Ovary (tissue), 3 donors: ENCODE measurements around the gene TP73.

ENCODE experiments used
- CTCF ChIP-seq, 3 donors: fragments of 450-650 bp in 2 of 3; fragments of 200-600 bp in 1 of 3; IDR thresholded peaks; one replicate each; pipeline versions ENCODE4 v1.5.1 to v1.8.0; 2016 to 2022; ENCODE audit warnings: antibody characterized with exemption in 3 of 3, mild to moderate bottlenecking in 1 of 3
- EP300 ChIP-seq: sonication (generic); formaldehyde crosslinking; IDR thresholded peaks from one replicate; pipeline ENCODE4 v1.6.1; 2017; ENCODE audit warnings: antibody characterized with exemption
- POLR2A ChIP-seq: fragments of 450-650 bp; IDR thresholded peaks from one replicate; pipeline ENCODE4 v1.6.1; 2017; ENCODE audit warnings: antibody characterized with exemption, mild to moderate bottlenecking, moderate library complexity
- donor health status: DM: no; HTN: no; CAD: no.

- TF ChIP-seq CTCF (IDR thresholded peaks at IDR 0.05) (no peak), POLR2A (no peak), EP300 (no peak)
Measured at GRCh38 chr1:3747903-3748302, 95.6 kb downstream of the TP73 start.
